ENCODE measurements around the gene SYNDIG1. TPM values are rescaled to one million over a fixed set of nuclear protein-coding genes. Genes with fewer than 3 reads are reported as not detected.

Gene SYNDIG1
- total RNA-seq, 4 donors from 2014 or later = 0.45 TPM; not detected in 3

DNA sequence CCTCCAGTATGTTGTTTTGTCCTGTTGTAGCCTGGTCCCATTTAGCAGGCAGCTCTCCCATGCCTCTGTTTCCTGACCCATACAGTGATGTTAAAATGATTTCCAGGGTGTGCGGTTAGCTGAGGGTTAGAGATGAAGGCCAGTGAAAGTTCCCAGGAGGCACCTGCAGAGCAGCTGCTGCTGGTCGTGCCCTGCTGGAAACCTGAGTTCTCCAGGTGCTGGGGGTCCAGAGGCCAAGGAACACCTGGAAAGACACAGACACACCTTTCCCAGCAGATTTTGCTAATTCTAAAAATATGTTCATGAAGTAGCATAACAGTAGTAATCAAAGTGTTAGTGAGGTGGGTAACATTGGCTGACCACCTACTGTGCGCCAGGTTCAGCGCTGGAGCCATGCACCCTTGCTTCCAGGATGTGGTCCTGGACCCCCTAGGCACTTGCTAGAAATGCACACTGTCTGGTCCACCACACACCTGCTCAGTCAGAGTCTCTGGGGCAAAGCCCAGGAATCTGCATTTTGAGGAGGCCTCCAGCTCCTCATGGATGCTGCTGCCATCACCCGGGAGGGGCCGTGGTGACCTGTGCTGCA, 118.7 kb downstream of the SYNDIG1 start:
- peak in 1 of 2 donors; percentile 58 for DNase-seq (ENCODE audit: low spot score in 2 of 2)
- intact Hi-C loops (cut with DNase I; ENCODE audit: low total_unique reads) = no loop called here
- H3K4me3 ChIP-seq (ENCODE audit: low read depth, poor library complexity, severe bottlenecking) = no peak overlapping the region
- TF ChIP-seq CTCF (IDR thresholded peaks at IDR 0.05) (no peak), POLR2A (IDR thresholded peaks at IDR 0.05) (no peak)
- WGBS, 2 donors = 78 to 80% methylated on average over 6 of the region's 6 CpGs

DNA sequence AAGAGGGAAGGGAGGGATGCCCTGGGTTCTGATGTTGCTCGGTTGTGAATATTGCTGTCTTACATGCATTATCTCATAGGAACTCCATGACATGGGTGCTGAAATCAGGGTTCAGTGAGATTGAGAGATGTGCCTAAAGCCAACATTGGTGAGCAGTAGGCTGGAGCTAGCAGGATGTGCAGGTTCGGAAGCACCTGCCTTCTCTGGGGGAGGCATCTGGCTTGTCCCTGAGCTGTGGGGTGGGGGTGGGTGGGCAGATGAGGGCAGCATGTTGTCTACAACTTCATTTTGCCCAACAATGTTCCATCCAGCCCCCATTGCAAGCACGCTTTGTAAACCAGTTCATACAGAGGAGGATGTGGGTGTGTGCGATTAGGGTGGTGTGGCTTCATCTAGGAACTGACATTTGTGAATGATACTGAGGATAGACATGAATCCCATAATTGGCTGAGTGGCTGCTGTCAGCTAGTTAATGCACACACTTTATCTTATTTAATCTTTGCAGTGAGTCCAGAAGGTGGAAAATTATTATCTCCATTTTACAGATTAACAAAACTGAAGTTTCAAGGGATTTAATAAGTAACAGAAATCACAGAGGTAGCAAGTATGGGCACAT, 119.4 kb downstream of the SYNDIG1 start:
- 87 to 89% methylated on average over 4 of the region's 4 CpGs for WGBS, 2 donors
- intact Hi-C loops (cut with DNase I; ENCODE audit: low total_unique reads) = no loop called here
- H3K4me3 ChIP-seq (ENCODE audit: low read depth, poor library complexity, severe bottlenecking) = no peak overlapping the region
- TF ChIP-seq CTCF (IDR thresholded peaks at IDR 0.05) = no peak
- TF ChIP-seq POLR2A (IDR thresholded peaks at IDR 0.05) = no peak
- peak in 1 of 2 donors; percentile 8 for DNase-seq (ENCODE audit: low spot score in 2 of 2)

DNA sequence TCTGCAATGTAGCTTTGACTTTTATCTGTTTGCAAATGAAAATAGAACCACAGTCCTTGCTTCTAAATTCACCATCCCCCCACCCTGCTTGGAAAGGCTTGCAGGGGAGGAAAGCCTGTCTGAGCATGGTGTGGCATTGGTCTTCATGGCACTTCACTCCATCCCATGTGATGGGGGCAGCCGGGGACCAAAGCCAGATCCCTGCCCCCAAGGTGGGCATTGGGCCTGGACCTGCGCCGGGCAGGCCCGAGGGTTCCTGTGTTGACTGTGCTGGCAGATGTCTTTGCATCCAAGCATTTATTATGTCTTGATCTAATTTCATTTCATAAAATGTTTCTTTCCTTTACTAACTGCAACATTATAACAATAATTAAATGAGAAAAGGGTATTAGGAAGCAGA, 120.0 kb downstream of the SYNDIG1 start:
- WGBS, 2 donors = 92 to 94% methylated on average over 4 of the region's 4 CpGs
- DNase-seq (ENCODE audit: low spot score in 2 of 2) = peak in 1 of 2 donors; percentile 57
- intact Hi-C loops (cut with DNase I; ENCODE audit: low total_unique reads) = no loop called here
- no peak for TF ChIP-seq CTCF (IDR thresholded peaks at IDR 0.05)
- no peak for TF ChIP-seq POLR2A (IDR thresholded peaks at IDR 0.05)
- H3K4me3 ChIP-seq (ENCODE audit: low read depth, poor library complexity, severe bottlenecking) = no peak overlapping the region

- DNase-seq (ENCODE audit: low spot score in 2 of 2) = no peak
- 82% methylated on average over 13 of the region's 13 CpGs for WGBS, 2 donors
- TF ChIP-seq POLR2A (IDR thresholded peaks at IDR 0.05) (no peak), CTCF (IDR thresholded peaks at IDR 0.05) (no peak)
- no peak overlapping the region for H3K4me3 ChIP-seq (ENCODE audit: low read depth, poor library complexity, severe bottlenecking)
- intact Hi-C loops (cut with DNase I; ENCODE audit: low total_unique reads) = no loop called here
Observed at GRCh38 chr20:24589815-24590177, 120.4 kb downstream of the SYNDIG1 start.

DNA sequence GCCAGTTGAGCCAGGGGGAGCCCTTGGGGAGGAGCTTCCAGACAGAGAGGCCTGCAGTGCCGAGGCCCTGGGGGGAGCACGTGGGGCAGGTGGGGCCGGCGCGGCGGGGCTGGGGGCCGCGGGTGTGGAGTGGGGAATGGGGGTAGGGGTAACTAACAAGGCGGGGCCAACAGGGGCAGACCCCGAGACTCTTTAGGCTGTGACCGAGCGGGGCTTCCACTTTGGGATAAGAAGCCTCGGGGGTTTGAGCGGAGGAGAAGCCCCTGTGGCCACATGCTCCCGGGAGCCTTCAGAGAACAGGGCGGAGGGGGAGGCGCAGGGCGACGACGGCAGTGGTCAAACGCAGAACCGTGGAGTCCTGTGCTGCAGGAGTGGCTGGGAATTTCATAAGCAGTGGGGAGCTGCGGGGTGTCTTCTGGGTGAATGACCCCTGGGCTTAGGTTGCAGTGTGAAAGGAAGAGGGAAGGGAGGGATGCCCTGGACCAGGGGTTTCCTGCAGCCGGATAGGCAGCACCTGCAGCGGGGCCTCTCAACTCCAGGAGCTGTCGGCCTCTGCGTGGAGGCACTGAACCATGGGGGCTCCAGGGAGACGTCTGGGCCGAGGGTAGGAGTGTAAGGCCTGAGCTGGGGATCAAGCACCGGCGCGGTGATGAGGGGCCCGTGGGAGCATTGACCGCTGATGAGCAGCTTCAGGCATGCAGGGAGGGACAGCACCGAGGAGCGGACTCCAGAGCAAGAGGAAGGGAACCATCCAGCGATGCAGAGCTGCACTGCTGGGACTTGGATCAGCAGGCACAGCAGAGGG, 121.0 kb downstream of the SYNDIG1 start:
- WGBS, 2 donors = 90 to 92% methylated on average over 37 of the region's 37 CpGs
- intact Hi-C loops (cut with DNase I; ENCODE audit: low total_unique reads) = no loop called here
- peak in 1 of 2 donors; percentile 82 for DNase-seq (ENCODE audit: low spot score in 2 of 2)

More for the DNA sequence above, 121.0 kb downstream of the SYNDIG1 start:
- no peak overlapping the region for H3K4me3 ChIP-seq (ENCODE audit: low read depth, poor library complexity, severe bottlenecking)
- TF ChIP-seq CTCF (IDR thresholded peaks at IDR 0.05) (no peak), POLR2A (IDR thresholded peaks at IDR 0.05) (no peak)

All from lower leg skin (tissue), 4 donors.